Stimulated activated CD8-positive, alpha-beta memory T cell treated with anti-CD3 and anti-CD28 coated beads, Interleukin-12 subunit alpha, Interleukin-12 subunit beta, amount 100 ng/mL, for 1 hour (primary cell): ENCODE results near the gene EPHB2.
"Not testable (repeated sequence)": the region's sequence is repeated elsewhere in the genome, so short reads cannot be mapped to it uniquely, and the experiment has no call there.

ENCODE experiments used
- DNase-seq: peaks from one replicate; pipeline ENCODE4 v3.0.0-alpha.2; 2020; ENCODE audit warnings: low read depth

Gene EPHB2

DNA sequence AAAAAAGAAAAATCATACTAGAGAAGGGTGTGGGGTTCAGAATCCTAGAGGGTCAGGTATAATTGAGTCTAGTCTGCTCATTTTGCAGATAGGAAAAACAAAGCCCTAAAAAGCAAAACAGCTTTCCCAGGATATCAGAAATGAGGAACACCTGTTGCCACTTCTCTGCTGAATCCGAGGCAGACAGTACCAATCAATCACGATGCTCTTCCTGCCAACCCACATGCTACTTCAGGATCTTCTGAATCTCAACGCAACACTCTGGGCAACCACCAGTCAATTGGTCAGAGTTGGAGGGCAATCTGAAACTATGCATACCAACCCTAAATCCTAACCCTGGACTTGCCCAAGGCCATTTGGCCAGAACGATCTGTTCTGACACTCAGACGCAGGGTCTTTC lies 128.3 kb downstream of the EPHB2 start:
- DNase-seq, result no peak

DNA sequence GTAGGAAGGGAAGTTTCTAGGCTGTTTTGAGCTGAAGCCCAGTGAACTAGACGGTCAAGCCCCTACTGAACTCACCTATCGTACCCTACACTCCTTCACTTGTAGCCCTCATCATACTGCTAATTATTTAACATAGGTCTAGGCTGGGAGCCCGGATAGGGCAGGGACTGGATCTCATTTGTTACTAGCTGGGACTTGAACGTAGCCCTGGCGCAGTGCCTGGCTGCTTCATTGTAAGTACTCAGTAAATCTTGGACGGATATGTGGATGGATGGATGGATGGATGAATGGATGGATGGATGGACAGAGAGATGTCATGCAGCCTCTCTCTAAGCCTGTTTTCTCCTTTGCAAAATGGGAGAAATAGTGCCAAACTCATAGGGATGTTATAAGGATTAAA lies 129.2 kb downstream of the EPHB2 start:
- DNase-seq, result no peak

DNA sequence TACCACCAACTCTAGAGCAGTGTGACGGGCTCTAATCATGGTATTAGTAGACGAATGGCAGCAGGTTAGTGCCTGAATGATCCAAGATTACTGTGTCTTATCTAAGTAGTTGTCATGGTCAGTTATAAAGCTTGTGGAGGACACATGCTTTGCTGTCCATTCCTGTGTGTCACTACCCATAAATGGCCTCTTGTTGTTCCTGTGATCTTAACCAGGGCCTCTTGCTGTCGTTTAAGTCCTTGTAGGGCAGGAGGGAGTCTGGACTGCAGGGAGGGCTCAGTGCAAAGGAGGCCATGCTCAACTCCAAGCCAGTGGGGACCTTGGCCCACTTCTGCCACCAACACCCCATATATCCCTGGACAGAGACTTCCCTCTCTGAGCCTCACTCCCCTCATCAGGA lies 130.5 kb downstream of the EPHB2 start:
- DNase-seq, result no peak

DNA sequence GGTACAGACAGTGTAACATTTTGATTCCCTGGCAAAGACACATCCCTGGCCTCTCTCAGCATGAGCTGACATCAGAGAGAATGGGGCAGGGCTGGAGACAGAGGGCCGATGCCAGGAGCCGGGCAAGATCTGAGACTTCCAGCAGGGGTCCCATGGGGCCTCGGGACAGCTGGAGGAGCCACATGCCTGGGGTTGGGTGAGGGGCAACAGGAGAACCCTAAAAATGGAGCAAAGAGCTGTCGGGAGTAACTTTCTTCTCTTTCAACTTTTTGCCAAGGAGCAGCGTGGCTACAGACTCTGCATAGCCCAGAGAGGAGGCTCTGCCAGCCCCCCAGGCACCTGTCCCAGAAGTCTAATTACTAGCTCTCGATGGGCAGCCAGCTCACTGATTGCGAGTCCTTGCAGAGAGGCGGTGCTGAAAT lies 131.2 kb downstream of the EPHB2 start:
- no peak for DNase-seq

DNA sequence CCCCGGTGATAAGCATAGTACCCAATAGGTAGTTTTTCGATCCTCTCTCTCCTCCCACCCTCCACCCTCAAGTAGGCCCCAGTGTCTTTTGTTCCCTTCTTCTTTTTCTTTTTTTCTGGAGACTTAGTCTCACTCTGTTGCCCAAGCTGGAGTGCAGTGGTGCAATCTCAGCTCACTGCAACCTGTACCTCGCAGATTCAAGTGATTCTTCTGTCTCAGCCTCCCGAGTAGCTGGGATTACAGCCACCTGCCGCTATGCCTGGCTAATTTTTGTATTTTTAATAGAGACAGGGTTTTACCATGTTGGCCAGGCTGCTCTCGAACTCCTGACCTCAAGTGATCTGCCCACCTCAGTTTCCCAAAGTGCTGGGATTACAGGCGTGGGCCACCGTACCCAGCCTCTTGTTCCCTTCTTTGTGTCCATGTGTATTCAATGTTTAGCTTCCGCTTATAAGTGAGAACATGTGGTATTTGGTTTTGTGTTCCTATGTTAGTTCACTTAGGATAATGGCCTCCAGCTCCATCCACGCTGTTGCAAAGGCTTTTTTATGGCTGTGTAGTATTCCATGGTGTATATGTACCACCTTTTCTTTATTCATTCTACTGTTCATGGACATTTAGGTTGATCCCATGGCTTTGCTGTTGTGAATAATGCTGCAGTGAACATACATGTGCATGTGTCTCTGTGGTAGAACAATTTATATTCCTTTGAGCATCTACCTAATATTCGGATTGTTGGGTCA lies 133.0 kb downstream of the EPHB2 start:
- DNase-seq, result not testable (repeated sequence)

DNA sequence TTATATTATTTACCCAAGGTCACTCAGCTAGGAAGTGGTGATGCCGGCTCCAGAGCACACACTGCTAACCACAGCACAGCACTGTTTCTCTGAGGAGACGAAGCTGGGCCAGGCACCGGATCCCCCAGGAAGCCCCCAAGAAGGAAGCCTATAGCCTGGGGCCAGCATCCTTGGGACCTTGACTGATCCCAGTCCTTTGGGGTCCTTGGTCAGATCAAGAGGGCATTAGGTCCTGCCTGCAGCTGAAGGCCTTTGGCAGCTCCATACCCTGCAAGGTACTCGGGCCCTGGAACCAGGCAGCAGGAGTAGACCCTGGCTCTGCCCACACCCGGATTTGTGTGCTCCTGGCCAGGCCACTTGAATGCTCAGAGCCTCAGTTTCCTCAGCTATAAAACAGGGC lies 134.0 kb downstream of the EPHB2 start:
- no peak for DNase-seq

DNA sequence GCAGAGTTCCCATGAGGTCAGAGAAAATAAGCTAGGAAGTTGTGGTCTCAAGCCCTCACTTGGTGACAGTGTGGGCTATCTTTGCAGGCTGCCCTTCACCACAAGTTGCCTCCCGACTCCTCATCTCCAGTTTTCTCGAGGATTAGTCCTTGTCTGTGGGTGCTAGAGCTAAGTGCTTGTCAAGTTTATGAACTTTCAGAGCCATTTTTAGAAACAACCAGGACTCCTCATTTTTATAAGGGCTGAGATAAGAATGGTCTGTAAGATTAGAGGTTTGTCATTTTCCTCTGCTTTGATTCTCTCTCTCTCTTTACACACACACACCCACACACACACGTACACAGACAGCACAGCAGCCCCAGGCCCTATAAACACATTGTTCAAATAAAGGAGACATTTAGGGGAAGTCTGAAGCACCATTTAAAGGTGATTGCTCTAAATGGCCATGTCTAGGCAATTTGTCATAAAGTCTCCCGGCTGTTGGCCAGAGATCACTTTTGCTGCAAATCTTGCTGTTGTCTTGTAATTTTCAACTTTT lies 134.8 kb downstream of the EPHB2 start:
- DNase-seq, result no peak

DNA sequence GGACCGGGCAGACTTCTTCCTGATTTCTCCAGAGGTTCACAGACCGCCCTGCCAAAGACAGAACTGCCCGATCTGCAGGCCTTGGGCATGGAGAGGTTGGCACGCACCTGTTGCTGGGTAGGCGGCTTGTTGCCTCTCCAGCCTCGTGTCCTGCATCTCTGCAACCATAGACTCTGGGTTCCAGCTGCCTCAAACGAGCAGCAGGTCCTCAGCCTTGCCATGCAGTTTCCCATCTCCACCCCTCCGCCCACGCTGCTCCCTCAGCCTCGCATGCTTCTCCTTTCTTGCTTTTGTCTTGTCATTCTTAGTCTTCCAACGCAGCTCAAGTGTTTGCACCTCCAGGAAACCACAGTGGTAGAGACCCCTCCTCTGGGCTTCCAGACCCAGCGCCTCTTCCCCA lies 135.8 kb downstream of the EPHB2 start:
- no peak for DNase-seq

DNA sequence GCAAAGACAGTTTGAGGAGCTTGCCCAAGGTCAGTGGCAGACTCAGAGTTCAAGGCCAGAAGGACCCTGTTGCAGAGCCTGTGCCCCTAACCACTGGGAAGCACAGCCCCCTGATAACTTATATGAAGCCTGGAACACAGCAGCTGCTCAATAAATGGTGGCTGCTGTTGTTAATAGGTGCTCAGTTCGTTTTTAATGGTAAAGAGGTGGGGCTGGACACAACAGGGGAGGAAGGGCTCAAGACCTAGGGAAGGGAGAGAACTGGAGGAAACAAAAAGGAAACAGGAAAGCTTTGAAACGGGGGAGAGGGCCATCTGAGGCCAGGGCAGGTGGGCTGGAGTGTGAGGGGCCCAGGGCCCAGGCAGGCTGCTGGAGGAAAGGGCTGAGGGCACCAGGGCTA lies 136.6 kb downstream of the EPHB2 start:
- DNase-seq, result no peak

DNA sequence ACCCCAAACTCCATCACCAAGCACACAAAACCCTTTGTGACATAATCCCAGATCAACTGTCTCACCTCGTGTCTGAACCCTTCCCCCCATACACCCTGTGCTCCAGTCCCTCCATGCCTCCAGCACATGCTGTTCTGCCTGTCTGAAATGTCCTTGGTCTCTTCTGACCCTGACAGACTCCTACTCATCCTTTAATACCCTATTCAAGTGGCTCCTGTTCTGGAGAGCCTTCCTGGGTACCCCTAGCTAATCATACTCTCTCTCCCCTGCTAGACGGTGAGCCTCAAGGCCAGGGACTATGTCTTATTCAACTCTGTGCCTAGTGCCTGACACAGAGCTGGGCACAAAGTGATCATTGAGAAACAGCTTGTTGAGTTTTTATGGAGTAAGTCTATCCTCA lies 137.1 kb downstream of the EPHB2 start:
- no peak for DNase-seq

DNA sequence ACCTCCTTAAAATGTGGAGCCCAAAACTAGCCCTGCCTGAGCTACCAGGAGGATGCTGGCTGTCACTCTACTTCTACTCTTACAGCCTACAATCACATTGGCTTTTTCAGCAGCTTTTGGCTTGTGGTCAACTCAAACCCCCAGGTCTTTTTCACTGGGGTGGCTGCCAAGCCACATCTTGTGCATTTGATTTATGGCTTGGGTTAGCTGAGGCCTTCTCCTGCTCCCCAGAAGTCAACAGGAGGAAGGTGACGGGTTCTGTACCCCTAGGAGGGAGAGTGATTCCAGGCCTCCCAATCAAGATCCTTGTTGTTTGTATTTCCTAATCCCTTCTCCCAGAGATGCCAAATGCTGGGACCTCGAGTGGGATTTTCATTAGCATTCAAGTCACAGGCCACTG lies 137.8 kb downstream of the EPHB2 start:
- DNase-seq, result no peak

DNA sequence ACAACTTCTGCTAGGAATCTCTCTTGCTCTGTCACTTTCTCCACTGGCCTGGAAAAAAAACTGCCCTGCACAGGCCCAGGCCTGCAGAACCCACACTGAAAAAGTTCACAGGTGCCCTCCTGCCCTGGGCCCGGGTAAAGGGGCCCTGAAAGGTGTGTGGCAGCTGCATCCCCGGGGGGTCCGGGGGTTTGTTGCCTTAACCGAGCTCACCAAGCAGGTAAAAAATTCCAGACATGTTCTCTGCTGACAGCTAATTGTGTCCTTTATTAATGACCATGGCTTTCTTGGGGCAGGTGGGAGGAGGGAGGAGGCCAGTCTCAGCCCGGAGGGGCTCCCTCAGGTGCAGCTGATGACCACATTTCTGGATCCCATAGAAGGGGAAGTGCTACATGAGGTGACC lies 139.1 kb downstream of the EPHB2 start:
- no peak for DNase-seq

DNA sequence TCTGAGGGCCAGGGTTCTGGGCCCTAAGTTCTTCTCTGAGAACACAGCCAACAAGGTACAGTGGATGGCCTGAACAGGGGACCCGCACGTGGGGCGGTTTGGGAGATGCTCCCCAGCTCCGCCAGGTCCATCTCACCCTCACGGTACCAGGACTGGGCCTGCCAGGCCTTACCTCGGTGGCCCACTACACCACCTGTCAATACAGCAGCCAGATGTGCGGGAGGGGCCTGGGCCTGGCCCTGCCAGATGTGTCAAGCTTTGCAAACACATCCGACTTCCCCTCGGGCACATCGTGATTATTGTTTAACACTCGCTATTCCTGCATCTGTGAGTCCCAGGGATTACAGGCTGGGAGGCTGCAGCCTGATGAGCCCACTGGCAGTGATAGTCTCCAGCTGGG lies 139.6 kb downstream of the EPHB2 start:
- DNase-seq, result no peak

DNA sequence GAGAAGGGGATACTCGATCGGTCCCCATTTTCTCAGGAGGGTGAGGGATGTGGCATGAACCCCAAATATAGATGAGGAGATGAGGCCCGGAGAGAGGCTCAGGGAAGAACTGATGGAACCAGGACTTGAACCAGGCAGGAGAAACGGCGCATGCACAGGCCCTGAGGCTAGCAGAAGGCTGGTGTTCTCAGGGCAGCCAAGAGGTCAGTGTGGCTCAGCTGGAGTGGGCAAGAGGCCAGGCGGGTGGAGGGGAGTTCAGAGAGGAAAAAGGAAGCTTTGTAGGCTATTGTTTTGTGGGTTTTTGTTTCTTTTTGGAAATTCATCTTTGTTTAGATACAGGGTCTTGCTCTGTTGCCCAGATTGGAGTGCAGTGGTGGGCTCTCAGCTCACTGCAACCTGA lies 140.0 kb downstream of the EPHB2 start:
- DNase-seq, result no peak

DNA sequence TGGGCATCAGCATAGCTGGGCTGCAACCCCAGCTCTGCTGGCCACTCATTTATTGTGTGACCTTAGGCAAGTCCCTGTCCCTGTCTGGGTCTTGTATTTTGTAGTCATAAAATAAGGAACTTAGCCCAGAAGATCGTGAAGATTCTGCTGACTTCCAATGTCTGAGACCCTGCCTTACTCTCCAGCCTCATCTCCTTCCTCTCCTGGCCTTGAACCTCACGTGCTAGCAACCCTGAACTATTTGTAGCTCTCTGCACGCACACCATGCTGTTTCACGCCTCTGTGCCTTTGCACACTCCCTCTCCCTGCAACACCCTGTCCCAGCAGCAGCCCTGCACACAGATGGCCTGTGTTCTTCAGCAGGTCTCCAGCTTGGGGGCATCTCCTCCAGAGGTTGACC lies 140.9 kb downstream of the EPHB2 start:
- DNase-seq, result no peak

DNA sequence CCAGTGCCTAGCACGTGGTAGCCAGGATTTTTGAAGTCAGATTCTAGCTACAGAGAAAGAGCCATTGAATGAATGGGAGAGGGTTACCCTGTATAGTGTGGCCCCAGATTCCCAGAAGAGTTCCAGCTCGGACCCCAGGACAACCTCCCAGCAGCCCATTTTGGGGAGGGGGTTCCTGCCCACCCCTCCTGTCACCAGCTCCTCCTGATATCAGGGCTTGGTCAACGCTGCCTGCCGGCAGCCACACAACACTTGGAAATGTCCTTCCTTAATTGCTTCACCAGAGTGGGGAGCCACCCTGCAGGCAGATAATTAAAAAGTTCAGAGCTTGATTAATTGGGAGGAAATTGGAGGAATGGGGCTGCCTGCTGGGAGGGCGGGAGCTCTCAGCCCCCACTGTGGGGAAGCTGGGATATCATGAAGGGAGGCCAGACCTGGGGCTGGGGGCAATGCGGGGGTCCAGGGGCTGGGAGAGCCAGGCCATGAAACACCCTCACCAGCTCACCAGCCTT lies 141.6 kb downstream of the EPHB2 start:
- no peak for DNase-seq

DNA sequence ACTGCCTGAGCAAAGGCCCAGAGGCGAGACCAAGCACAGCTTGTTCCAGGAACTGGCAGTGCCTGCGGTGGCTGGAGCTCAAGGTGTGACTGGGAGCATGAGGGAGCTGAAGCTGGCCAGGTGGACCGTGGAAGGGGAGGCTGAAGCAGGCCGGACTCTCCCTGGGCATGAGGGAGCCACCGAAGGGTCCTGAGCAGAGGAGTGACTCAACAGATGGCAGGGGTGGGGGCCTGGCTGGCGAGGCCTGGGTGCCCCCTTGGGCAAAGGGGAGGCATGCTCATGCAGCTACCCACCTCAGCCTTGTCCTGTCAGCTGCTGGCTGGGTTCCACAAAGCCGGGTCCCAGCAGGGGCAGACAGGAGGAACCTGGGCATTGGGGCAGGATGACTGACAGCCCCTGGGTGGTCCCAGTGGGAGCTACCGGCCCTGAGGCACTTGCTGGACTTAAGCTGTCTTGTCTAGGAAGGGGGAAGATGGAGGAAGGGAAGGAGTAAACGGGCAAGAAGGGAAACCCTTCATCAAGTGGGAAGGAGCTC lies 143.1 kb downstream of the EPHB2 start:
- no peak for DNase-seq

DNA sequence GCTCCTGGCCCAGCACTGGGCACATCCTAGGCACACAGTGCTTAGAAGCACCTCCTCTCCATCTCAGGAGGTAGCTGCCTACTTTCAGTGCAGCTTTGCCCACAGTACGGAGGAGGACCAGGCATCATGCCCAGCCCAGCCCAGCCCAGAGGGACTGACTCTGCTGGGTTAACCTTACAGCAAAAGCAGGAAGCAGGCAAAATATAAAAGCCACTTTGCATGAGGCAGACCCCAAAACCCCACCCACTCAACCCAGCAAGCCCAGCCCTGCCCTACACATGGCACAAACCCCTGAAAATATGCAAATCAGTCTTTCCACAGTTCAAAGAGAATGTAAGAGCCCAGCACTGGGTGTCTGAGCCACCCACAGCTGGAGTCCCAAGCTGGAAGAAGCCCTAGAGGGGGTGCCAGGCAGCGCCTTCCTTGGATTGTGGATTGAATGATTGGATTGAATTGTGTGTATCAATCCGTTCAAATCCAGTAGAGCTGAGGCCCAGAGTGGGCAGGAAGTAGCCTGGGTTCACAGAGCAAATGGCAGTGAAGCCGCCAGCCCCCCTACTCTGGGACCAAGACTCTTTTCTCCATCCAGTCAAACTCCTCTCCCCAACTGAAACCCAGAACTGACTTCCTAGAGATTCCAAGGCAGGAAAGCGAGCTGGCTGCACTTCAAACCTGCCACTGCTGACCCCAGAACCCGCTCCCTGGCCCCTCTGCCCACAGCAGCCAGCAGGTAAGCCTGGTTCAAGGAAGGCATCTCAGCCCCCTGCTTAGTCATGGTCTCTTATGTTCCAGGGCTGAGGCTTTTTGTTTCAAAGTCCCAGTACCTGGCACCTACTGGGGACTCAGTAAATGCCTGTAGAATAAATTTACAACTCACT lies 144.3 kb downstream of the EPHB2 start:
- DNase-seq, result no peak

DNA sequence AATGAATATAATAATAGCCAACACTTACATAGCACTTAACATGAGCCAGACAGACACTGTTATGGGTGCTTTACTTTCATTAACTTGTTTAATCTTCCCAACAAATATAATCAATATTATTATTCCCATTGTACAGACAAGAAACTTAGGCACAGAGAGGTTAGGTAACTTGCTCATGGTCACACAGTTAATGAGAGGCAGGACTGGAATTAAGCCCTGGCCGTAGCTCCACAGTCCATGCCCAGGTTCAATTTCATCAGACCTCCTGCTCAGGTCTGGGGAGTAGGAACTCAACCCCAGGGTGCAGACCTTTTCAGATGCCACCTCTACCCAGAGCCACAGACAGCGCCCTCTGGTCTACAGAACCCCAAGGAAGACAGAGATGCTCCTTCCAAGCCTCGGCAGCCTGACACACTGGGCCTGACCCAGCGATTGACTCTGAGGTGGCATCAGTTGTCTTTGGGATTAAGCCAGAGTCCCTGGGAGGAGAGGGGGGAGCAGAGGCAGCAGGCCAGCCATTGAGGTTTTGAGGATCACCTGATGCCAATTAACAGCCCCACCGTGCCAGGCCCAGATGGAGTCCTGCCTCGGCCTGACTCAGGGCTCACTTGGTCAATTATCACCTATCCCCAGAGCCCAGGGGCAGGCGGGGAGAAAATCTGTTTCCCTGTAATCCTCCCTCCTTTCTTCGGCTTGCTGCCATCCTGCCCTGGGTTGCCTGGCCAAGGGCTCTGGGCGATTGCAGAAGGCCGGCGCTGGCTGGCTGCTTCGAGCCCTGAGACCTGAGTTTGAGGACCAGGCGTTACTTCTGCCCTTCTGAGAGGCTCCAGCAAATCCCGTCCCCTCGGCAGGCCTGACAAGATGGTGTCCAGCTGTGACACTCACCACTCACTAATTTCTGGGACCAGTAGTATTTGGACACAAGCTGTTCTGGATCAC lies 145.3 kb downstream of the EPHB2 start:
- DNase-seq, result no peak

DNA sequence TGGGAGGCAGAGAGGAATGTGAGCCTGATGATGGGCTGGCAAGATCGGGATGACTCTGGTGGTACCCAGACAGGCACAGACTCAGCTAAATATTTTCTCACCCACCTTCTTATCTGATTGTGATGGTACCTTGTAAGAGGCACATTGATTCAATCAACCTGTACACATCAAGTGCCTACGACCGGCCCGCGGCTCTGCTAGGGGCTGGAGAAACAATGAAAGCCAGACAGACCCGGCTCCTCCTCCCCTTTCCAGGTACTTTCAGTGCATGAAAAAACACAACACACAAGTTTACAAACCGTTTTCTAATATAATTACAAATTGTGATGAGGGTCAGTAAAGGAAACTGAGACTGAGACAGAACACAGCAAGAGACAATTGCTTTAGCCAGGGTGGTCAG lies 147.0 kb downstream of the EPHB2 start:
- DNase-seq, result no peak

DNA sequence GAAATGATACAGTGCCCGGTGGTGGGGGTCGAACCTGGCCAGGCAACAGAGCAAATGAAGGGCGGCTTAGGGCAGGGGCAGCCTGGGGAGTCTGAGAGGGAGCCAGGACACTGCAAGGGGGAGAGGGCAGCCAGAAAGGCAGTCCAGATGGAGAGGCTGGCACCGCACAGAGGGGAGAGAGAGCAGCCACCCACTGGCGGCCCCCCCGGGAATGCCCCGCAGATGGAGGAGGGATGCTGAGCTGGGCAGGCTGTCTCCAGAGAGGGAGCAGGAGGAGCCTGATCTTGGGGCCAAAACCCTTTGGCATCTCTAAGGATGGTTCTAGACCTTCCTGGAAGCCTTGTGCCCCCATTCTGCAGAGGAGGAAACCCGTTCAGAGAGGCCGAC lies 149.8 kb downstream of the EPHB2 start:
- no peak for DNase-seq
